RWPE1 (cell line): ENCODE data around the gene DRGX.
A peak's percentile ranks its signal among the peaks of the same experiment; 100 is the strongest.

Source experiments
- CTCF ChIA-PET: fragments of 350-600 bp; sonication (Branson Sonifier 250); formaldehyde crosslinking; extraction: SDS; loops from one replicate; lab custom pipeline; 2021; lab: Yijun Ruan, JAX
- POLR2A ChIA-PET: fragments of 400-600 bp; formaldehyde crosslinking; extraction: SDS; loops from one replicate; lab custom pipeline; 2020; ENCODE audit warnings: antibody characterized with exemption; ENCODE audit not compliant: low non-redundant PET; lab: Yijun Ruan, JAX
- DNase-seq: peaks from one replicate; pipeline ENCODE4 v3.0.0; 2012; ENCODE audit warnings: low spot score
- H3K27ac ChIP-seq: fragments of 450-650 bp; 2 replicates; pipeline ENCODE4 v1.5.1; 2017
- TF ChIP-seq, protein P1 (sequence below): fragments of 450-650 bp; conservative IDR thresholded peaks from 2 replicates; pipeline ENCODE4 v1.5.1; 2017; ENCODE audit warnings: low read depth, mild to moderate bottlenecking

DRGX gene

GRCh38 chr10:49385939-49386922 is 9.7 kb downstream of the DRGX start:
- DNase-seq = no peak
- H3K27ac ChIP-seq = peak overlapping the region; percentile 65
- CTCF ChIA-PET = no interaction called here
- POLR2A ChIA-PET = no interaction called here
- TF ChIP-seq, protein P1, sequence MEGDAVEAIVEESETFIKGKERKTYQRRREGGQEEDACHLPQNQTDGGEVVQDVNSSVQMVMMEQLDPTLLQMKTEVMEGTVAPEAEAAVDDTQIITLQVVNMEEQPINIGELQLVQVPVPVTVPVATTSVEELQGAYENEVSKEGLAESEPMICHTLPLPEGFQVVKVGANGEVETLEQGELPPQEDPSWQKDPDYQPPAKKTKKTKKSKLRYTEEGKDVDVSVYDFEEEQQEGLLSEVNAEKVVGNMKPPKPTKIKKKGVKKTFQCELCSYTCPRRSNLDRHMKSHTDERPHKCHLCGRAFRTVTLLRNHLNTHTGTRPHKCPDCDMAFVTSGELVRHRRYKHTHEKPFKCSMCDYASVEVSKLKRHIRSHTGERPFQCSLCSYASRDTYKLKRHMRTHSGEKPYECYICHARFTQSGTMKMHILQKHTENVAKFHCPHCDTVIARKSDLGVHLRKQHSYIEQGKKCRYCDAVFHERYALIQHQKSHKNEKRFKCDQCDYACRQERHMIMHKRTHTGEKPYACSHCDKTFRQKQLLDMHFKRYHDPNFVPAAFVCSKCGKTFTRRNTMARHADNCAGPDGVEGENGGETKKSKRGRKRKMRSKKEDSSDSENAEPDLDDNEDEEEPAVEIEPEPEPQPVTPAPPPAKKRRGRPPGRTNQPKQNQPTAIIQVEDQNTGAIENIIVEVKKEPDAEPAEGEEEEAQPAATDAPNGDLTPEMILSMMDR = no peak

DNA sequence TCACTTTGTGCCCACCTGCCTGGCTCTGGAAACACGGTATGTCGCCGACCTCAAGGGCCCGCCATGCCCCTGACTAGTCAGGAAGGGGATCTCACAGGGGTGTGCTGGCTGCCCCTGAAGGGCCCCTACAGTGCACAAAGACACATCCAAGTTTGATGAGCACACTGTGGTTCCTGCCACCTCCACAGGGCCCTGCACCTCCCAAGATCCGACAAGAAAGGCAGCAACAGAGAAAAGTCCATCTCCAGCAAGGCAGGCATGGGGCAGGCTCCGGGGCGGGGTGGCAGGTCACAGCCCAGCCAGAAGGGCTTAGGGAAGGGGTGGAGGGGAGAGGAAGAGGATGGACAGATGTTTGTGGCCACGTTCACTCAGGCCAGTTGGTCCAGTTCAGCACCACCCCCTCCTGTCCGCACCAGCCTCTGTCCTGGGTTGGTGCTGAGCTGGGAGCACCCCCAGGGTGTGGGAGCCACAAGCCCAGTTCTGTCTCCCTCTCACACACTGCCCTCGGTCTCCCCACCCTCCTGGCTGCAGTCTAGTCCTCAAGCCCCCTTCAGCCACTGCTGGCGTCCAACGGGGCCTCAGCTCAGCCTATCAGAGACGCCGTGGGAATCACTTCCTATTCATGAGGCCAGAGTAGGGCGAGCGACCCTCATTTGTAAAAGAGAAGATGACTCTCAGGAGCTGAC is 11.5 kb downstream of the DRGX start:
- TF ChIP-seq, protein P1 = no peak
- no peak overlapping the region for H3K27ac ChIP-seq
- ChIA-PET POLR2A (no interaction called here), CTCF (no interaction called here)
- DNase-seq = no peak

DNA sequence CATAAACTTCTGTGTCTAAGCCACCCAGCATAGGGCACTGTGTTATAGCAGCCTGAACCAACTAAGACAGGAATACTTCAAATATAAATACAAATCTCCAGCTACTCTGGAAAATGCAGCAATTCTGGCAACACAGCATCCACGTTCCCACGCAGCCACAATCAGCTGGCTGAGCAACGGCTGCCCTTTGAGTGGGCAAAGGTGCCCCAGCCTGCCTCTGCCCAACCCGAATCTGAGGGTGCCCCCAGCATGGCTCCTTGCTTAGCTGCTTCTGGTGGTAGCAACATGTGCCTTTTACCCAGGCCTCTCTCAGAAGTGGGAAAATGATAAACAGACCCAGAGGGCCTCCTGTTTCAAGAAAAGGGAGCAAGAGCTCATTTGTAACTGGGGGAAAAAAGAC is 12.0 kb downstream of the DRGX start:
- CTCF ChIA-PET = no interaction called here
- no peak overlapping the region for H3K27ac ChIP-seq
- POLR2A ChIA-PET = no interaction called here
- DNase-seq = no peak
- TF ChIP-seq, protein P1 = no peak

GRCh38 chr10:49382826-49383225 is 13.1 kb downstream of the DRGX start:
- no peak for DNase-seq
- TF ChIP-seq, protein P1 = no peak
- no peak overlapping the region for H3K27ac ChIP-seq
- CTCF ChIA-PET = no interaction called here
- POLR2A ChIA-PET = no interaction called here

DNA sequence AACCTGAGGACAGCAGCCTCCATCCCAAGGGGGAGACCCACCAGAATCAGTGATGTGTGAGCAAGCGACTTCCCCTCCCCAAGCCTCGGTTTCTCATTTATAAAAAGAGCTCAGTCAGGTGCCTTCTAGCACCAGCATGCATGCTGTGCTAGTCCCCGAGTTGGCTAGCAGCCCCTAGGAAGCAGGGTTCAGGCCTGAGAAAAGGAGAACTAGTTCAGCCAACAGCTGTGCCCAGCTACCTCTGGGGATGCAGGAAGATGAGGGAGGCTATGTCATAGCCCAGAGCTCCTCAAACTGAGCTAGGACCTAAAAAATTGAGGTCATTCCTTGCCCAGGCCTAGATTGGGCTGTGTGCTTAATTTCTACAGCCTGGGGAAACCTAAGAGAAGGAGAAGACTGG is 13.7 kb downstream of the DRGX start:
- DNase-seq = no peak
- no peak overlapping the region for H3K27ac ChIP-seq
- ChIA-PET CTCF (no interaction called here), POLR2A (no interaction called here)
- TF ChIP-seq, protein P1 = no peak

- ChIA-PET CTCF (no interaction called here), POLR2A (no interaction called here)
- no peak for DNase-seq
- TF ChIP-seq, protein P1 = no peak
- no peak overlapping the region for H3K27ac ChIP-seq
Measured at GRCh38 chr10:49381111-49381900, 14.6 kb downstream of the DRGX start.
